HEK293 (cell line): ENCODE data around the gene TMEM234.

Experiments used
- ATF2 ChIP-seq: fragments of 450-650 bp; formaldehyde crosslinking; IDR thresholded peaks from 2 replicates; pipeline ENCODE4 v1.5.1; 2016; ENCODE audit warnings: missing biosample characterization, missing genetic modification characterization, low read depth
- GLIS1 ChIP-seq: fragments of 450-650 bp; formaldehyde crosslinking; IDR thresholded peaks from 2 replicates; pipeline ENCODE4 v1.5.1; 2016; ENCODE audit warnings: missing biosample characterization, missing genetic modification characterization
- KLF16 ChIP-seq: fragments of 450-650 bp; formaldehyde crosslinking; IDR thresholded peaks from 2 replicates; pipeline ENCODE4 v1.5.1; 2017; ENCODE audit warnings: missing biosample characterization, missing genetic modification characterization
- KLF17 ChIP-seq: fragments of 450-650 bp; formaldehyde crosslinking; IDR thresholded peaks from 2 replicates; pipeline ENCODE4 v1.5.1; 2016; ENCODE audit warnings: missing biosample characterization, missing genetic modification characterization
- MYNN ChIP-seq: fragments of 450-650 bp; formaldehyde crosslinking; IDR thresholded peaks from 2 replicates; pipeline ENCODE4 v1.5.1; 2016; ENCODE audit warnings: missing biosample characterization, missing genetic modification characterization, borderline replicate concordance
- SALL2 ChIP-seq: fragments of 450-650 bp; formaldehyde crosslinking; IDR thresholded peaks from 2 replicates; pipeline ENCODE4 v1.5.0; 2017; ENCODE audit warnings: missing biosample characterization, mild to moderate bottlenecking, missing genetic modification characterization, borderline replicate concordance
- SP2 ChIP-seq: fragments of 450-650 bp; formaldehyde crosslinking; IDR thresholded peaks from 2 replicates; pipeline ENCODE4 v1.5.1; 2016; ENCODE audit warnings: missing biosample characterization, missing genetic modification characterization
- TCF7L2 ChIP-seq: IDR thresholded peaks from 2 replicates; pipeline ENCODE4 v1.6.1; 2011; ENCODE audit warnings: low read depth, mild to moderate bottlenecking, inconsistent platforms, low read length, moderate library complexity, borderline replicate concordance
- ZBTB1 ChIP-seq: fragments of 450-650 bp; formaldehyde crosslinking; IDR thresholded peaks from 2 replicates; pipeline ENCODE4 v1.5.1; 2016; ENCODE audit warnings: missing biosample characterization, missing genetic modification characterization
- ZBTB11 ChIP-seq: fragments of 450-650 bp; formaldehyde crosslinking; conservative IDR thresholded peaks from 2 replicates; pipeline ENCODE4 v1.5.1; 2016; ENCODE audit warnings: low read depth, missing biosample characterization, missing genetic modification characterization
- ZBTB44 ChIP-seq: fragments of 450-650 bp; IDR thresholded peaks from 2 replicates; pipeline ENCODE4 v1.5.1; 2018; ENCODE audit warnings: missing biosample characterization, mild to moderate bottlenecking, missing genetic modification characterization
- ZBTB6 ChIP-seq: fragments of 450-650 bp; formaldehyde crosslinking; IDR thresholded peaks from 2 replicates; pipeline ENCODE4 v1.5.1; 2017; ENCODE audit warnings: missing biosample characterization, missing genetic modification characterization
- ZBTB8A ChIP-seq: fragments of 450-650 bp; formaldehyde crosslinking; IDR thresholded peaks from 2 replicates; pipeline ENCODE4 v1.5.1; 2016; ENCODE audit warnings: missing biosample characterization, missing genetic modification characterization
- ZFP69B ChIP-seq: fragments of 450-650 bp; formaldehyde crosslinking; IDR thresholded peaks from 2 replicates; pipeline ENCODE4 v1.5.1; 2016; ENCODE audit warnings: missing biosample characterization, missing genetic modification characterization
- ZNF140 ChIP-seq: fragments of 450-650 bp; formaldehyde crosslinking; IDR thresholded peaks from 2 replicates; pipeline ENCODE4 v1.5.1; 2016; ENCODE audit warnings: missing biosample characterization, missing genetic modification characterization
- ZNF157 ChIP-seq: fragments of 450-650 bp; formaldehyde crosslinking; IDR thresholded peaks from 2 replicates; pipeline ENCODE4 v1.5.1; 2016; ENCODE audit warnings: missing biosample characterization, missing genetic modification characterization
- ZNF23 ChIP-seq: fragments of 450-650 bp; formaldehyde crosslinking; IDR thresholded peaks from 2 replicates; pipeline ENCODE4 v1.5.1; 2016; ENCODE audit warnings: missing biosample characterization, missing genetic modification characterization, borderline replicate concordance
- ZNF274 ChIP-seq, 2 experiments: fragments of 200-500 bp in 1 of 2; fragments of 450-650 bp in 1 of 2; sonication (Bioruptor generic) in 1 of 2; formaldehyde crosslinking in 1 of 2; IDR thresholded peaks; 2 replicates each; pipeline versions ENCODE4 v1.5.1 to v1.6.1; 2014 to 2016; ENCODE audit warnings: borderline replicate concordance in 1 of 2, inconsistent platforms in 1 of 2, low read length in 1 of 2, missing biosample characterization in 1 of 2, missing genetic modification characterization in 1 of 2
- ZNF335 ChIP-seq: fragments of 450-650 bp; formaldehyde crosslinking; conservative IDR thresholded peaks from 2 replicates; pipeline ENCODE4 v1.5.1; 2016; ENCODE audit warnings: missing biosample characterization, missing genetic modification characterization
- ZNF423 ChIP-seq: fragments of 450-650 bp; formaldehyde crosslinking; IDR thresholded peaks from 2 replicates; pipeline ENCODE4 v1.5.1; 2016; ENCODE audit warnings: missing biosample characterization, missing genetic modification characterization
- ZNF426 ChIP-seq: fragments of 450-650 bp; formaldehyde crosslinking; IDR thresholded peaks from 2 replicates; pipeline ENCODE4 v1.5.1; 2017; ENCODE audit warnings: missing biosample characterization, missing genetic modification characterization, mild to moderate bottlenecking, inconsistent platforms, moderate library complexity
- ZNF433 ChIP-seq: fragments of 450-650 bp; formaldehyde crosslinking; IDR thresholded peaks from 2 replicates; pipeline ENCODE4 v1.5.1; 2016; ENCODE audit warnings: missing biosample characterization, missing genetic modification characterization, low read depth
- ZNF530 ChIP-seq: fragments of 450-650 bp; formaldehyde crosslinking; IDR thresholded peaks from 2 replicates; pipeline ENCODE4 v1.5.1; 2016; ENCODE audit warnings: low read depth, missing biosample characterization, missing genetic modification characterization
- ZNF600 ChIP-seq: fragments of 450-650 bp; formaldehyde crosslinking; IDR thresholded peaks from 2 replicates; pipeline ENCODE4 v1.5.1; 2016; ENCODE audit warnings: missing biosample characterization, missing genetic modification characterization
- ZNF660 ChIP-seq: fragments of 450-650 bp; IDR thresholded peaks from 2 replicates; pipeline ENCODE4 v1.5.1; 2018; ENCODE audit warnings: missing biosample characterization, mild to moderate bottlenecking, missing genetic modification characterization
- ZNF692 ChIP-seq: fragments of 450-650 bp; formaldehyde crosslinking; IDR thresholded peaks from 2 replicates; pipeline ENCODE4 v1.5.1; 2016; ENCODE audit warnings: missing biosample characterization, missing genetic modification characterization
- ZNF747 ChIP-seq: fragments of 450-650 bp; formaldehyde crosslinking; IDR thresholded peaks from 2 replicates; pipeline ENCODE4 v1.5.1; 2016; ENCODE audit warnings: missing biosample characterization, missing genetic modification characterization
- ZSCAN30 ChIP-seq: fragments of 450-650 bp; IDR thresholded peaks from 2 replicates; pipeline ENCODE4 v1.5.1; 2018; ENCODE audit warnings: missing biosample characterization, mild to moderate bottlenecking, missing genetic modification characterization, moderate library complexity

The TMEM234 gene

GRCh38 chr1:32201011-32201855 lies 20.9 kb downstream of the TMEM234 start (continued):
- no peak for TF ChIP-seq ATF2 (tag by site-specific recombination)
- TF ChIP-seq ZNF530 (tag by site-specific recombination), result no peak
- peak; percentile 74 for TF ChIP-seq ZNF335
- TF ChIP-seq ZNF274 (IDR thresholded peaks at IDR 0.05; ENCODE audit: low read length), result no peak
- no peak for TF ChIP-seq ZNF274 (tag by site-specific recombination; IDR thresholded peaks at IDR 0.05; ENCODE audit: borderline replicate concordance)
- no peak for TF ChIP-seq ZBTB1
- TF ChIP-seq SP2 (tag by site-specific recombination), result peak; percentile 79
- no peak for TF ChIP-seq ZBTB6 (tag by site-specific recombination)
- TF ChIP-seq GLIS1, result no peak
- no peak for TF ChIP-seq ZBTB44 (tag by site-specific recombination)
- TF ChIP-seq MYNN, result no peak
- TF ChIP-seq KLF17 (tag by site-specific recombination), result no peak
- 0 out of 2 replicates have a peak, but pooled peaks have one; percentile 17 for TF ChIP-seq ZNF423 (tag by site-specific recombination)
- no peak for TF ChIP-seq ZNF23 (tag by site-specific recombination)
- TF ChIP-seq ZBTB11 (tag by site-specific recombination), result peak; percentile 25; the same call in 1 of the 2 replicates
- peak; percentile 61 for TF ChIP-seq ZNF692 (tag by site-specific recombination)
- TF ChIP-seq ZNF157 (tag by site-specific recombination), result no peak
- TF ChIP-seq ZNF140, result no peak
- no peak for TF ChIP-seq ZNF433
- TF ChIP-seq ZSCAN30 (tag by site-specific recombination), result peak; percentile 57; the same call in 1 of the 2 replicates
- no peak for TF ChIP-seq ZFP69B (tag by site-specific recombination)
- no peak for TF ChIP-seq SALL2
- no peak for TF ChIP-seq ZNF660 (tag by site-specific recombination)
- TF ChIP-seq ZNF426 (tag by site-specific recombination), result no peak
- TF ChIP-seq ZNF600, result no peak
- no peak for TF ChIP-seq TCF7L2
- TF ChIP-seq KLF16 (tag by site-specific recombination), result no peak
- TF ChIP-seq ZBTB8A (tag by site-specific recombination), result no peak; the same call in 1 of the 2 replicates
- no peak for TF ChIP-seq ZNF747 (tag by site-specific recombination)
